Calu3 (cell line): ENCODE measurements around the gene DPEP3. TPM values are rescaled to one million over a fixed set of nuclear protein-coding genes. Genes with fewer than 3 reads are reported as not detected.
"Not testable (repeated sequence)": the region's sequence is repeated elsewhere in the genome, so short reads cannot be mapped to it uniquely, and the experiment has no call there.

Experiments
- BruUV-seq: library from RNA; stranded (reverse); fragments of 400-500 nt; replicated peaks from 2 replicates; lab custom pipeline; 2021; lab: Mats Ljungman, UMichigan
- CTCF ChIA-PET: fragments of 300-600 bp; sonication (Branson Sonifier 250); formaldehyde crosslinking; loops from one replicate; lab custom pipeline; 2022; ENCODE audit warnings: antibody characterized with exemption; lab: Charles Lee
- DNase-seq: peaks from one replicate; pipeline ENCODE4 v3.0.0; 2022
- H3K27ac Mint-ChIP-seq: one replicate; pipeline ENCODE4 v1.8.0; 2022; ENCODE audit warnings: mixed read lengths; ENCODE audit not compliant: unreplicated experiment
- H3K27me3 Mint-ChIP-seq: one replicate; pipeline ENCODE4 v1.8.0; 2022; ENCODE audit warnings: mixed read lengths; ENCODE audit not compliant: unreplicated experiment
- H3K36me3 Mint-ChIP-seq: one replicate; pipeline ENCODE4 v1.8.0; 2022; ENCODE audit warnings: mild to moderate bottlenecking, moderate library complexity, mixed read lengths; ENCODE audit not compliant: insufficient read depth, unreplicated experiment
- H3K4me1 Mint-ChIP-seq: one replicate; pipeline ENCODE4 v1.8.0; 2022; ENCODE audit warnings: mild to moderate bottlenecking, low read depth, mixed read lengths; ENCODE audit not compliant: unreplicated experiment
- H3K4me3 Mint-ChIP-seq: one replicate; pipeline ENCODE4 v1.8.0; 2022; ENCODE audit warnings: mild to moderate bottlenecking, low read depth, moderate library complexity, mixed read lengths; ENCODE audit not compliant: unreplicated experiment
- H3K9me3 Mint-ChIP-seq: one replicate; pipeline ENCODE4 v1.8.0; 2022; ENCODE audit warnings: low read depth, mixed read lengths; ENCODE audit not compliant: unreplicated experiment
- CTCF ChIP-seq: fragments of 200-600 bp; IDR thresholded peaks from one replicate; pipeline ENCODE4 v1.8.0; 2022; ENCODE audit warnings: antibody characterized with exemption; ENCODE audit not compliant: unreplicated experiment
- intact Hi-C: fragments of 100-400 bp; cut with micrococcal nuclease; formaldehyde crosslinking; loops from one replicate; pipeline ENCODE4 v1.10.0; 2022; ENCODE audit not compliant: unreplicated experiment
- total RNA-seq: library from RNA; stranded (reverse); gene quantifications from 2 replicates; pipeline ENCODE4 v1.2.3, GENCODE V29; 2022

Gene DPEP3
- total RNA-seq, 1 experiment from 2014 or later: not detected

GRCh38 chr16:68003031-68003430 lies 22.7 kb upstream of the DPEP3 start:
- no peaks in the 10 kb centered on the region for H3K4me1 Mint-ChIP-seq
- H3K27ac Mint-ChIP-seq: no peak overlapping the region
- BruUV-seq: no TSS peak
- no peak for DNase-seq
- H3K9me3 Mint-ChIP-seq: no peaks in the 10 kb centered on the region
- intact Hi-C loops: no loop called here
- CTCF ChIA-PET: interaction anchor here (0.8 kb wide), 1 partner anchor 19 kb away, joined by 3 read pairs; no protein-coding TSS in a partner anchor
- H3K36me3 Mint-ChIP-seq: no peaks in the 10 kb centered on the region
- peaks cover 12% of the 10 kb centered on the region for H3K27me3 Mint-ChIP-seq
- TF ChIP-seq CTCF: no peak
- H3K4me3 Mint-ChIP-seq: no peak overlapping the region

GRCh38 chr16:68000450-68000849 lies 20.2 kb upstream of the DPEP3 start:
- H3K27me3 Mint-ChIP-seq: peaks cover 12% of the 10 kb centered on the region
- CTCF ChIA-PET: no interaction called here
- no peak overlapping the region for H3K4me3 Mint-ChIP-seq
- no peaks in the 10 kb centered on the region for H3K4me1 Mint-ChIP-seq
- DNase-seq: no peak
- no peak for TF ChIP-seq CTCF
- BruUV-seq: no TSS peak
- intact Hi-C loops: no loop called here
- no peaks in the 10 kb centered on the region for H3K36me3 Mint-ChIP-seq
- no peaks in the 10 kb centered on the region for H3K9me3 Mint-ChIP-seq
- H3K27ac Mint-ChIP-seq: no peak overlapping the region

GRCh38 chr16:67999985-68000384 lies 19.7 kb upstream of the DPEP3 start:
- Mint-ChIP-seq H3K9me3 (no peaks in the 10 kb centered on the region), H3K4me3 (no peak overlapping the region), H3K27me3 (peaks cover 12% of the 10 kb centered on the region), H3K4me1 (no peaks in the 10 kb centered on the region), H3K36me3 (no peaks in the 10 kb centered on the region), H3K27ac (no peak overlapping the region)
- no peak for DNase-seq
- intact Hi-C loops: loop anchor here (10.0 kb wide), 1 partner anchor 225 kb away; no protein-coding TSS in a partner anchor
- no TSS peak for BruUV-seq
- CTCF ChIA-PET: no interaction called here
- no peak for TF ChIP-seq CTCF

GRCh38 chr16:67998779-67999688 lies 18.7 kb upstream of the DPEP3 start, which contains the start of gene DPEP2:
DPEP2 (minus strand) TSS chr16:67999484; CDS start chr16:67993212, 6,272 bp downstream.
- H3K27me3 Mint-ChIP-seq: peaks cover 12% of the 10 kb centered on the region
- not testable (repeated sequence) for H3K27ac Mint-ChIP-seq, BruUV-seq, H3K4me3 Mint-ChIP-seq, H3K9me3 Mint-ChIP-seq, H3K36me3 Mint-ChIP-seq, H3K4me1 Mint-ChIP-seq, DNase-seq
- CTCF ChIA-PET: interaction anchor here (0.6 kb wide), 1 partner anchor 194 kb away, joined by 4 read pairs; no protein-coding TSS in a partner anchor
- intact Hi-C loops: loop anchor here (10.0 kb wide), 1 partner anchor 226 kb away; no protein-coding TSS in a partner anchor

- H3K27ac Mint-ChIP-seq, H3K36me3 Mint-ChIP-seq, H3K4me1 Mint-ChIP-seq, BruUV-seq, DNase-seq, H3K4me3 Mint-ChIP-seq, H3K9me3 Mint-ChIP-seq: not testable (repeated sequence)
- intact Hi-C loops: loop anchor here (10.0 kb wide), 1 partner anchor 226 kb away; no protein-coding TSS in a partner anchor
- CTCF ChIA-PET: interaction anchor here (0.6 kb wide), 1 partner anchor 195 kb away, joined by 4 read pairs; no protein-coding TSS in a partner anchor
- peaks cover 12% of the 10 kb centered on the region for H3K27me3 Mint-ChIP-seq
Measured at GRCh38 chr16:67998231-67998778, 18.0 kb upstream of the DPEP3 start.
